GM21529 (cell line): ENCODE results near the gene SV2C.
"Not testable (repeated sequence)": the region's sequence is repeated elsewhere in the genome, so short reads cannot be mapped to it uniquely, and the experiment has no call there.

Source experiments
- ATAC-seq: cut with Tn5 transposase; IDR thresholded peaks from one replicate; pipeline ENCODE4 v1.9.1; 2021; ENCODE audit not compliant: unreplicated experiment

SV2C gene, protein sequence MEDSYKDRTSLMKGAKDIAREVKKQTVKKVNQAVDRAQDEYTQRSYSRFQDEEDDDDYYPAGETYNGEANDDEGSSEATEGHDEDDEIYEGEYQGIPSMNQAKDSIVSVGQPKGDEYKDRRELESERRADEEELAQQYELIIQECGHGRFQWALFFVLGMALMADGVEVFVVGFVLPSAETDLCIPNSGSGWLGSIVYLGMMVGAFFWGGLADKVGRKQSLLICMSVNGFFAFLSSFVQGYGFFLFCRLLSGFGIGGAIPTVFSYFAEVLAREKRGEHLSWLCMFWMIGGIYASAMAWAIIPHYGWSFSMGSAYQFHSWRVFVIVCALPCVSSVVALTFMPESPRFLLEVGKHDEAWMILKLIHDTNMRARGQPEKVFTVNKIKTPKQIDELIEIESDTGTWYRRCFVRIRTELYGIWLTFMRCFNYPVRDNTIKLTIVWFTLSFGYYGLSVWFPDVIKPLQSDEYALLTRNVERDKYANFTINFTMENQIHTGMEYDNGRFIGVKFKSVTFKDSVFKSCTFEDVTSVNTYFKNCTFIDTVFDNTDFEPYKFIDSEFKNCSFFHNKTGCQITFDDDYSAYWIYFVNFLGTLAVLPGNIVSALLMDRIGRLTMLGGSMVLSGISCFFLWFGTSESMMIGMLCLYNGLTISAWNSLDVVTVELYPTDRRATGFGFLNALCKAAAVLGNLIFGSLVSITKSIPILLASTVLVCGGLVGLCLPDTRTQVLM

GRCh38 chr5:76082772-76083554 lies at the start of gene SV2C:
SV2C (plus strand) TSS chr5:76083383; CDS start chr5:76131751, 48,368 bp downstream.
- ATAC-seq = no peak

DNA sequence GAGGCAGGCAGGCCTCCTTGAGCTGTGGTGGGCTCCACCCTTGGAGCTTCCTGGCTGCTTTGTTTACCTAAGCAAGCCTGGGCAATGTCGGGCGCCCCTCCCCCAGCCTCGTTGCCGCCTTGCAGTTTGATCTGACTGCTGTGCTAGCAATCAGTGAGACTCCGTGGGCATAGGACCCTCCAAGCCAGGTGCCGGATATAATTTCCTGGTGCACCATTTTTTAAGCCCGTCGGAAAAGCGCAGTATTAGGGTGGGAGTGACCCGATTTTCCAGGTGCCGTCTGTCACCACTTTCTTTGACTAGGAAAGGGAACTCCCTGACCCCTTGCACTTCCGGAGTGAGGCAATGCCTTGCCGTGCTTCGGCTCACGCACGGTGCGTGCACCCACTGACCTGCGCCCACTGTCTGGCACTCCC lies 45.4 kb upstream of the SV2C start:
- not testable (repeated sequence) for ATAC-seq

- no peak for ATAC-seq
Measured at GRCh38 chr5:76038212-76038611, 45.0 kb upstream of the SV2C start.

GRCh38 chr5:76040806-76041205 lies 42.4 kb upstream of the SV2C start:
- no peak for ATAC-seq

DNA sequence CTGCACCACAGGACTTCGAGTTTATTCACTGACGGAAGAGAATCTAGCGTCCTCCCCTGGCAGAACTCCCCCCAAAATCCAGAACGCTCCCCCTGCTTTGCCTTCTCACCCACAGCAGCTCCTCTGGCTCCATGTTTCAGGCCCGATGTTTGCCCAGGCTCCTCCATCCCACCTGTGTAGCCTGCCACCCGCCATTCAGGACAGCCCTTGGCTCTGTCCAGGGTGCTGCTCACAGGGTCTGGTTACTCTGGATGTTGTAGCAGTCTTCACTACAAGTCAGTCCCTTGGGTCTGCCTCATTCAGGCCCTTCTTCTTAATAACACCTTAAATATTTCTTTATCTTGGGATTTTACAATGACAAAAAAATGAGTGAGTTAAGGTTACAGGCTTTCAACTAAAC lies 41.3 kb upstream of the SV2C start:
- ATAC-seq = no peak

- no peak for ATAC-seq
Measured at GRCh38 chr5:76046741-76047140, 36.4 kb upstream of the SV2C start.

GRCh38 chr5:76050134-76050533 lies 33.0 kb upstream of the SV2C start:
- ATAC-seq = no peak

- no peak for ATAC-seq
Measured at GRCh38 chr5:76062502-76063041, 20.6 kb upstream of the SV2C start.

DNA sequence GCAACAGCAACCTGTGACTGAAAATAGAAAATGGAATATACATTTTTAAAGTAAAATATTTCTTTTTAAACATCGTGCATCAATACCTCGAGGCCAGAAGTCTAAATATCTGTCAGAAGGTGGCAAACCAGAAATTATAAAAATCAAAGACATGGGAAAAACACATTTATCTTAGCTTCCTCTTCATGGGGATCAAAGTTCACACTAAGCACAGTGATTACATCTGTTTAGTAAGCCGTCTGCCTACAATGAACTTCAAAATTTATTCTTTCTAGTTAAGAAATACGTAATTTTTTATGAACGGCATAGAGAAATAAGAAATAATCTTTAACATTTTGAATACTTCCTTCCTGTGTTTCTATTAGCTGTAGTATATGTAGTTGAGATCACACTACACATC lies 17.9 kb upstream of the SV2C start:
- no peak for ATAC-seq

- no peak for ATAC-seq
Measured at GRCh38 chr5:76069061-76069735, 14.0 kb upstream of the SV2C start.

DNA sequence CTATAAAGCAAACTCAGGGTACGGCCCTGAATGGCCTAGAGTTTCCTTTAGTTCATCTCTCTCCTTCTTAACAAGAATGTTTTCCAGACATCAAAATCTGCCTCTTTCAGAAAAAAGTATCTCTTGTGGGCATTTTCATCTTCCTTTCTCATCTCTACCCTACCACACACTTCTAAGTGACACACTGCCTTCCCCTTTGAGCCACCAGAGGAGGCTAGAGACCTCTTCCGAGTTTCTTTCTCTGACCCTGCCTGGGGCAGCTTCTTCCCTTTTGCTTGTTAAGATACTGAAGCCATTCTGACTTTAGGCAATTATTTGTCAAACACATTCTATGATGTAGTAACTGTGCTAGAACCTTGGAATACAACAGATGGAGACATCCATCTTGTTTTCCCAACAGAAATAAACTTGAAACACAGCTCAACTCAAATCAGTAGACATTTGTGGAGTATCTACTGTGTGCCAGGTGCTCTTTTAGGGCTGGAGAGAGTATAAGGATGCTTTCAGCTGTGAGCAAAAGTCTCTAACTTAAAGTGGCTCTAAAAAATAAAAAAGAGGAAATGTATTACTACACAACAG lies 8.6 kb upstream of the SV2C start:
- no peak for ATAC-seq

GRCh38 chr5:76081811-76082771 lies 1.1 kb upstream of the SV2C start:
- no peak for ATAC-seq

DNA sequence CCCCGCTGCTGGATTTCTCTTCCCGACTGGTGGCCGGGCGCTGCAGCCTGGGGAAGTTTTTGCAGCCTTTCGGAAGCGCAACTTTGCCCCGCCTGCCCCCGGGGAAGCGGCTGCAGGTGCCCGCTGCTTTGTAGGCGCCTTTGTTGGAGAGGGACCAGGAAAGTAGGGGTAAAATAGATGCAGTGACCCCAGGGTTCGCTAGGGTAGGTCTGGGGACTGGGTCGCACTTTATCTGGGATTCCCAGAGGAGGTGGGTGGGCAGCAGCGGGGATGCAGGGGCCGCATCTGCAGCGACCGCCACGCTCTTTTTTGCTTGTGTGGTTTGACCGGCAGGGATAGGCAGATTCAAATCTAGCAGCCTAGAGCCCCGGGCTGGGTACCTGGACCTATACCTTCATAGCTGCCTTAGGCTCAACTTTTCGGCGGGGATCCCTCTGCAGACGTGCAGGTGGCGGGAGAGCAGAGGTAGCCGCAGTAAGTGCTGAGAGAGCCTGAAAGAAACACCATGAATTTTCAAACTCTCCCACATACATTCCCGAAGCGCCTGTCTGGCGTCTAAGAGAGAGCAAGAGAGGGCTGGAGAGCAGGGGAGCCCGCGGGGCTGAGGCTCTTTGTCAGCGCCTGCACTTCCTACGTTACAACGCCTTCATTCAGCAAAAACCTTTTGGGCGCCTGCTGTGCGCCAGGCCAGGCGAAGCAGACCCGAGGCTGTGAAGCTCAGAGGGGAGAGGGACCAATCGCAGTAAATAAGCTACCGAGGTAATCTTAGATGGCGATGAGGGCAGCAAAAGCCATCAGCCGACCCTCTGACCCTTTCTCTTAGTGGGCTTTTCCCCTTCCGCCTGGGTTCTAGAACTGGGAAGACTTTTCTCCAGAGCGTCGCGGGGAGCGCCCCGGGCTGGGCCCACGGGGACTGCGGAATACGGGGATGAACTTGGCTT lies 642 bp downstream of the SV2C start:
- no peak for ATAC-seq

- no peak for ATAC-seq
Measured at GRCh38 chr5:76084496-76085242, 1.5 kb downstream of the SV2C start.

DNA sequence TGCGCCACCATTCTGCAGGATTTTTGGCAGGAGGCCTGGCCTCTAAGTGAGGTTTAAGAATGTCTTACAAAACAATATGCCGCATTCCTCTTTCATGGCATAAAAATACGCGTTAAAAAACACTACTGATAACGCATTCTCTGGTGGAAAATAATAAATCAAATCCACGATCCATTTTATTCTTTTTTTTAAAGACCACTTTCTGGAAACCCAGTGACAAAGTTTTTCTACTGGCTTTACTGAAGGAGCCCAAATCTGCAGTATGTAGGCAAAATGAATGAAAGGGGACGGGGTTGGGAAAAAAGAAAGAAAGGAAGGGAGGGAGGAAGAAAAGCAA lies 2.0 kb downstream of the SV2C start:
- no peak for ATAC-seq

- ATAC-seq = no peak
Measured at GRCh38 chr5:76086095-76086494, 2.9 kb downstream of the SV2C start.

- not testable (repeated sequence) for ATAC-seq
Measured at GRCh38 chr5:76089156-76089555, 6.0 kb downstream of the SV2C start.

DNA sequence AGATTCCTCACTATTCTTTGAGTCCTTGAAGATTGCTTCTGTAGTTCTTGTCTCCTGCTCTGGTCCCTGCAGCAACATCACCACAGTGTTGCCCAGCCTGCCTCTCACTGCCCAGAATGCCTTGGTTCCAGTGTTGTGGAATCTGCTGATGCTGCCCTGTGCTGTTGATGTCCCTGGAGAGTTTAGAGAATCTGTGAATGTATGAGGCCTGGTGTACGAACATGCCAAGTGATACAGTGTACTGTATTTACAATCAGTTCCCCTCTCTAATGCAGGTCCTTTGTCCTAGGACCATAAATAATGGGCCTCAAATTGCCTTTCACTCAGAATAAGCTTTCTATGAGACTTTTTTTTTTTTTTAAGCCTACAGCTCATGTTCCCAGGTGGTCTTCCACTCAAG lies 8.2 kb downstream of the SV2C start:
- ATAC-seq = no peak
